GM12891 (cell line): Measurements from ENCODE around the gene SNX7. TPM values are rescaled to one million over a fixed set of nuclear protein-coding genes. Genes with fewer than 3 reads are reported as not detected.

Experiments
- DNase-seq: peaks from one replicate; pipeline ENCODE4 v3.0.0; 2011; ENCODE audit warnings: low spot score; ENCODE audit not compliant: insufficient read length
- FAIRE-seq: peaks from 2 replicates; lab custom pipeline; 2011; peaks lifted over from hg19 to GRCh38; lab: Jason Lieb, UNC
- PAX5 ChIP-seq: IDR thresholded peaks from 2 replicates; pipeline ENCODE4 v1.6.1; 2011; ENCODE audit warnings: low read length, moderate library complexity, mild to moderate bottlenecking; ENCODE audit not compliant: insufficient read depth, severe bottlenecking
- POLR2A ChIP-seq: IDR thresholded peaks from 2 replicates; pipeline ENCODE4 v1.6.1; 2011; ENCODE audit warnings: low read depth, low read length, control low read depth
- POLR2AphosphoS5 ChIP-seq: IDR thresholded peaks from 2 replicates; pipeline ENCODE4 v1.6.1; 2011; ENCODE audit warnings: low read depth, low read length, control low read depth
- POU2F2 ChIP-seq: IDR thresholded peaks from 2 replicates; pipeline ENCODE4 v1.6.1; 2011; ENCODE audit warnings: low read depth, mild to moderate bottlenecking, control low read depth, low read length, moderate library complexity
- SPI1 ChIP-seq: IDR thresholded peaks from 2 replicates; pipeline ENCODE4 v1.6.1; 2011; ENCODE audit warnings: low read depth, low read length, control low read depth
- TAF1 ChIP-seq: IDR thresholded peaks from 2 replicates; pipeline ENCODE4 v1.6.1; 2011; ENCODE audit warnings: low read depth, low read length, control low read depth
- polyA plus RNA-seq: library from polyadenylated mRNA; unstranded; fragments of >200 nt; gene quantifications from one replicate; pipeline ENCODE4 v1.2.1, GENCODE V29; 2012; ENCODE audit warnings: low read depth, missing spikeins, inconsistent platforms; ENCODE audit not compliant: missing spikeins

Gene SNX7, protein sequence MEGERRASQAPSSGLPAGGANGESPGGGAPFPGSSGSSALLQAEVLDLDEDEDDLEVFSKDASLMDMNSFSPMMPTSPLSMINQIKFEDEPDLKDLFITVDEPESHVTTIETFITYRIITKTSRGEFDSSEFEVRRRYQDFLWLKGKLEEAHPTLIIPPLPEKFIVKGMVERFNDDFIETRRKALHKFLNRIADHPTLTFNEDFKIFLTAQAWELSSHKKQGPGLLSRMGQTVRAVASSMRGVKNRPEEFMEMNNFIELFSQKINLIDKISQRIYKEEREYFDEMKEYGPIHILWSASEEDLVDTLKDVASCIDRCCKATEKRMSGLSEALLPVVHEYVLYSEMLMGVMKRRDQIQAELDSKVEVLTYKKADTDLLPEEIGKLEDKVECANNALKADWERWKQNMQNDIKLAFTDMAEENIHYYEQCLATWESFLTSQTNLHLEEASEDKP
- 0.09 TPM for polyA plus RNA-seq

DNA sequence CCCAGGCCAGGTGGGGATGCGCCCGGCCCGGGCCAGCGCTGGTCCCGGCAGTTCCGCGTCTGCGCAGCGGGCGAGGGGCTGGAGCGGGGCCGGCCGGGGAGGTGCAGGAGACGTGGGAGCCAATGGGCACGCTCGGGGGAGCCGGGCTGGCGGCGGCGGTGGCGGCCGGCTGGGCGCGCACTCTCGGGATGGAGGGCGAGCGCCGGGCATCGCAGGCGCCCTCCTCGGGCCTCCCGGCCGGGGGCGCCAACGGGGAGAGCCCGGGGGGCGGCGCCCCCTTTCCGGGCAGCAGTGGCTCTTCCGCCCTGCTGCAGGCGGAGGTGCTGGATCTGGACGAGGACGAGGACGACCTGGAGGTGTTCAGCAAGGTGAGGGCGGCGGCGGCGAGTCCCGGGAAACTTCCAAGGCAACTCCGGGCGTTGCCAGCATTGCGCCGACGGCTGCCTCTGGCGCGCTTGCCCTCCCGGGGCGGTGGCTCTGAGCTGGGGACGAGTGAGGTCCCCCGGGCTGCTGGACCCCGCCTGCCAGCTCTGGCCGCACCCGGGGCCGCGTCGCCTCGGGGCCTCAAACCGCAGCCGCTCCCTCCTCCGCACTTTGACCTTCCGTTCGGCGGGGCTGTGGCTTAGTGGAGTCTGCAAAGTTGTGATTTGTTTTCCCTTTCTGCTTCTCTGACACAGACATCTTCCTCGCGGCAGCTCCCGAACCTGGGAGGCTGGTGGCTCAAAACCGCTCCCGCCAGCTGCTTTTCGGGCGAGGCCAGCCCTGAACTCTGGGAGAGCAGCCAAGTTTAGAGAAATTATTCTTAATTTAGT is at the start of gene SNX7:
TSS of gene SNX7 (plus strand) at position 178 of the 812 bp plus-strand sequence. CDS start at position 189, 11 bp downstream.
- FAIRE-seq (peak; percentile 23), DNase-seq (peak; percentile 23)
- no peak for TF ChIP-seq TAF1

DNA sequence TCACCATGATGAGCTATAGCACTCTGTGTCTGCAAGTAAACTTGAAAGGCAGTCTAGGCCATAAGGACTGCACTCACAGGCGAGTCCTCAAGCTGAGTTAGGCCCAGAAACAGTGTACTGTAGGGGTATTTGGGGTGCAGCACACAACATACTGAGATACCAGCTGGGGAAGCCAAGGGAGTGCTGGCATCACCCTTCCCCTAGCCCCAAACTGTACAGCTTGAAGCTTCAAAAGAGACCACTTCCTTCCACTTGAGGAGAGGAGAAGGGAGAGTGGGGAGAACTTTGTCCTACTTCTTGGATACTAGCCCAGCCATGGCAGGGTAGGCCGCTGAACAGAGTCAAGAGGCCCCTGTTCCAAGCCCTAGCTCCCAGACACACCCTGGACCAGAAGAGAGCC is 24.2 kb upstream of the SNX7 start:
- FAIRE-seq (no peak), DNase-seq (no peak)
- TF ChIP-seq POLR2A (no peak), POU2F2 (no peak), PAX5 (no peak), TAF1 (no peak), SPI1 (no peak), POLR2AphosphoS5 (no peak)

DNA sequence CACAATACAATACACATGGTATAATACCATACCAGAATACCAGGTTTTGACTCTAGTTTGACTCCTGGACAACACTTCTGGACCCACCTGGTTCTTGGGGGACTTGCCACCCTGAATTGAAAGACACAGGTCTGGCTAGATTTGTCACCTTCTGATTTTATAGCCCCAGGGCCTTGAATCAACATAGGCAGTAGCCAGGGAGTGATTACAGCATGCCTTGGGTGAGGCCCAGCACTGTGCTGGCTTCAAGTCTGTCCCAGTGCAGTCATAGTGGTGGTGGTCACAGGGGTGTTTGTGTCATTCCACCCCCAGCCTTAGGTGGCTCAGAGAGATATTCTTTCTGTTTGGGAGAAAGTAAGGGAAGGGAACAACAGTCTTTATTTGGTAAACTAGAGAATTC is 23.3 kb upstream of the SNX7 start:
- TF ChIP-seq POU2F2 (no peak), POLR2A (no peak), POLR2AphosphoS5 (no peak), SPI1 (no peak), TAF1 (no peak), PAX5 (no peak)
- no peak for FAIRE-seq

DNA sequence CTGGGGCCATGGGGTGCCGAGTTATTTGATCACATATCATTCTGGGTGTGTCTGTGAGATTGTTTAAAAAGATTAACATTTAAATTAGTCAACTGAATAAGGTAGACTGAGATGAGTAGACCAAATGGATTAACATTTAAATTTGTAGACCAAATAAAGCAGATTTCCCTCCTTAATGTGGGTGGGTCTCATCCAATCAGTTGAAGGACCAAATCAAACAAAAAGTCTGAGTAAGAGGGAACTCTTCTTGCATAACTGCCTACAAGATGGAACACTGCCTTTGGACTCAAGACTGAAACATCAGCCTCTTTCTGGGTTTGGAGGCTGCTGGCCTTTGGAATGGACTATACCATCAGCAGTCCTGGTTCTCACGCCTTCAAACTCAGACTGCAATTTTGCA is 17.0 kb upstream of the SNX7 start:
- DNase-seq: no peak
- no peak for TF ChIP-seq PAX5
- TF ChIP-seq TAF1: no peak
- TF ChIP-seq POU2F2: no peak
- no peak for TF ChIP-seq POLR2AphosphoS5
- TF ChIP-seq SPI1: no peak
- TF ChIP-seq POLR2A: no peak
- FAIRE-seq: no peak

More for the DNA sequence above, 23.3 kb upstream of the SNX7 start:
- DNase-seq: no peak

DNA sequence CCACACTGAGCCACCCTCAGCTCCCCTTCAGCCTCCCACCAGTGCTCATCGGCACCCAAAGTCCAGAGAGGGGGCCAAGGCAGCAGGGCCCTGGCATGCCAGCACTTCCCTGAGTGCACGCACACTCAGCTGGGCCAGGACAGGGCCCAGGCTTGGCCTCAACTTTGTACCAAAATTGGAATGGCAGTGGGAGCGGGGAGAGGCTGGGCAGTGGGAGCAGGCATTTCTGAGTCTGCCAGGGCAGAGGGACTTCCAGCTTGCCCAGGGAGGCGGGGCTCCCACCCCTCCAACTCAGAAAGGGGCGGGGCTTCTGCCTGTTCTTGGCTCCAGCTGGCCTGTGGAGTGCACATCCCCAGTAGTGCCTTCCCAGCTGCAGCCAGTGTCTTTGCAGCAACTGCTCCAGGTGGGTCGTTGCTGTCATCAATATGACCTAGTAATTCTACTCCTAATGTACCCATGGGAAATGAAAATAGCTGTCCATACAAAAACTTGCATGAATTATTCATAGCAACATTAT is 10.3 kb upstream of the SNX7 start:
- TF ChIP-seq POU2F2 (no peak), TAF1 (no peak), PAX5 (no peak), POLR2AphosphoS5 (no peak), SPI1 (no peak), POLR2A (no peak)
- DNase-seq (no peak), FAIRE-seq (no peak)

DNA sequence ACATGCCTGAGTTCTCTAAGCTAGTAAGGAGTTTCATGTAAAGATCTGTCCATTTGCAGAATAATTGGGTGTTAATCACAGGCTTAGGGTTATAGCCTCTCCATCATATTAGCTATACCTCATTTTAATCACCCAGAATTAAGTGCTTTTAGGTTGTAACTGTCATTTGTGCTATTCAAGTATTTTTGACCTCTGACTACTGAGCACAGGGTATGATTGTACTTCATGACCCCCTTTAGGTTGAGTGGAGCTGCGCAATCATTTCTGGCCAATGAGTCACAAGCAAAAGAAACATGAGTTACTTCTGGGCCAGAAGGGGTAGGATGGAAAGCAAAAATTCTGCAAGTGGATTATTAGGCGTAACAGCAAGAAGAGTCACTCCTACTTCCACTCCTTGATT is 8.4 kb upstream of the SNX7 start:
- FAIRE-seq: no peak
- TF ChIP-seq SPI1 (no peak), TAF1 (no peak), POU2F2 (no peak), POLR2AphosphoS5 (no peak), POLR2A (no peak), PAX5 (no peak)
- no peak for DNase-seq

DNA sequence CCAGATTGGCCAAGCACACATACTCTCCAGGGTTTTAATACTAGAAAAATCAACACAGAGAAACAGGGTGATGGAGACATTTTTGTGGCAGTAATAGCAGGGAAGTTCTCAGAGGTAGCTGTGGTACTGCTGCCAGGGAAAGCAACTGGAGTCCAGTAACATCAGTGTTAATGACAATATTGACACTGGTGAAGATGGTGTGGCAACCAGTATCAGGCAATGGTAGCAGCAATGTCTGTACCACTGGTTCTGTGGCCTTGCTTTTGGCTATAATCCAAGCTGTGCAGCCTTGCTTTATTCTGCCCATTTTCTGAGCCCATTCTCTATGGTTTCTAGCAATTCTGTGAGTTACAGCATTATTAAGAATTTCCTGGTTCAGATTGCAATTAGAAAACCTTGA is 1.6 kb upstream of the SNX7 start:
- TF ChIP-seq TAF1: no peak
- DNase-seq (no peak), FAIRE-seq (no peak)

DNA sequence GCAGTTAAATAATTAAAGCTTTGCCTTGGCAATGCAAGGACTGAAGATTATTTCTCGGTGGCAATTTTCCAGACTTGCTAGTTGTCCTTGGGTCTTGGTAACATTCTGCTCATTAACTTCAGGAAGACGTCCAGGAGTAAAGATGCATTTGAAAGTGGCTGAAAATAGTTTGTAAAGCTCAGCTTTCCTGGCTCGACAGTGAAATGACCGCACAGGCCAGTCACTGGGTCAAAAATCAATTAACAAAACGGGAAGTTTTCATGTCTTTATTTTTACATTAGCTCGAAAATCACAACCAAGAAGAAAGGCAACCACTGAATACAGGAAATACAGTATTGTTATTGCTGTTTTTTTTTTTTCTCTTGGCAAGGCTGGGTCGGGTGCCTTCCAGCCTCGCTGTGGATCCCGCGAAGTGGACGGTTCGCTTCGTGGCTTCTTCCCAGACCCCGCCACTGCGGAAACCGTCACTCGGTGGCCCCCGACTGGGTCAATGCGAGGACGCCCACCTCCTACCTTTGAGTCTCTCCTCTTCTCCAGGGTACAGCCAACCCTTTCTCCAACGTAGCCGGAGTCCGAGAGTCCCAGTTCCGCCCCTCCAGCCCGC is 479 bp upstream of the SNX7 start:
- DNase-seq (no peak), FAIRE-seq (no peak)
- no peak for TF ChIP-seq TAF1
- TF ChIP-seq POLR2A: no peak
- no peak for TF ChIP-seq SPI1
- no peak for TF ChIP-seq PAX5
- no peak for TF ChIP-seq POU2F2
- no peak for TF ChIP-seq POLR2AphosphoS5

DNA sequence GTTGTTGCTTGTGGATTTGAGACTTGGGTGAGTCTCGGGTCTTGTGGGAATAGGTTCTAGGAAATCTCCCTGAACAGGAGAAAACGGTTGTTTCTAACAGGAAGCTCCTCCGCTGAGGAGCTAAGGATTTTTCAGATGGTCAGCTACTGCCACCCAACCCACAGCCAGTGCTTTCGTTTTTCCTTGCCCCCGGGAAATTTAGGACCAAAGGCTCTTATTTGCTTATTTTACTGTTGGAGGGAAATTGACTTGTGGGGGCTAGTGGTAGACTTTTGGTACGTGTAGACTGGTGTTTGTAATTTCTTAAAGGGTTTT is 792 bp downstream of the SNX7 start:
- DNase-seq (no peak), FAIRE-seq (no peak)
- TF ChIP-seq SPI1 (no peak), POLR2A (no peak), POLR2AphosphoS5 (no peak), PAX5 (no peak), POU2F2 (no peak), TAF1 (no peak)
